PC-3 (cell line): ENCODE measurements around the gene VWCE. TPM values are rescaled to one million over a fixed set of nuclear protein-coding genes. Genes with fewer than 3 reads are reported as not detected.

ENCODE experiments used
- ATAC-seq: fragments of 200-7000 bp; cut with Tn5 transposase; 2 replicates; pipeline ENCODE4 v1.9.1; 2020; ENCODE audit warnings: mild to moderate bottlenecking, moderate library complexity
- BruUV-seq: library from RNA; stranded (reverse); fragments of 400-500 nt; replicated peaks from 2 replicates; lab custom pipeline; 2021; lab: Mats Ljungman, UMichigan
- CTCF ChIA-PET: fragments of 300-600 bp; sonication (Branson Sonifier 250); formaldehyde crosslinking; loops from one replicate; lab custom pipeline; 2022; ENCODE audit warnings: antibody characterized with exemption; lab: Charles Lee
- POLR2A ChIA-PET: fragments of 300-600 bp; sonication (Branson Sonifier 250); formaldehyde crosslinking; loops from one replicate; lab custom pipeline; 2022; ENCODE audit warnings: antibody characterized with exemption; ENCODE audit not compliant: unreplicated experiment; lab: Charles Lee
- DNase-seq: peaks from one replicate; pipeline ENCODE4 v3.0.0-alpha.2; 2015
- H2AFZ ChIP-seq: fragments of 300-600 bp; sonication (generic); 2 replicates; pipeline ENCODE4 v1.6.0; 2016; ENCODE audit warnings: antibody characterized with exemption, low read length
- H3F3A ChIP-seq: fragments of 300-600 bp; sonication (generic); one replicate; pipeline ENCODE4 v1.6.0; 2017; ENCODE audit warnings: antibody characterized with exemption, low read length, control low read depth, mild to moderate bottlenecking; ENCODE audit not compliant: unreplicated experiment
- H3K27ac ChIP-seq: fragments of 300-600 bp; sonication (generic); 2 replicates; pipeline ENCODE4 v1.5.1; 2016; ENCODE audit warnings: mild to moderate bottlenecking, low read length
- H3K27me3 ChIP-seq: fragments of 300-600 bp; sonication (generic); 2 replicates; pipeline ENCODE4 v1.6.1; 2016; ENCODE audit warnings: low read length, mixed read lengths
- H3K36me3 ChIP-seq: fragments of 300-600 bp; sonication (generic); 2 replicates; pipeline ENCODE4 v1.6.1; 2016; ENCODE audit warnings: low read depth, mixed run types, low read length, mixed read lengths
- H3K4me1 ChIP-seq: fragments of 300-600 bp; sonication (generic); 2 replicates; pipeline ENCODE4 v1.5.1; 2016; ENCODE audit warnings: low read length; ENCODE audit not compliant: insufficient read depth
- H3K4me2 ChIP-seq: fragments of 300-600 bp; sonication (generic); 2 replicates; pipeline ENCODE4 v1.6.0; 2016; ENCODE audit warnings: low read length
- H3K4me3 ChIP-seq: fragments of 300-600 bp; sonication (generic); 2 replicates; pipeline ENCODE4 v1.5.1; 2016; ENCODE audit warnings: mild to moderate bottlenecking, low read length, mixed read lengths
- H3K79me2 ChIP-seq: fragments of 300-600 bp; sonication (generic); 2 replicates; pipeline ENCODE4 v1.6.1; 2017; ENCODE audit warnings: low read length, mixed read lengths
- H3K9ac ChIP-seq: fragments of 300-600 bp; sonication (generic); 2 replicates; pipeline ENCODE4 v1.6.0; 2016; ENCODE audit warnings: mild to moderate bottlenecking, low read length
- H3K9me2 ChIP-seq: fragments of 300-600 bp; sonication (generic); replicated peaks from 2 replicates; pipeline ENCODE4 v1.6.1; 2016; ENCODE audit warnings: mixed run types, low read length, mixed read lengths
- H3K9me3 ChIP-seq: fragments of 300-600 bp; sonication (generic); 2 replicates; pipeline ENCODE4 v1.6.1; 2016; ENCODE audit warnings: low read length, mixed read lengths
- H4K20me1 ChIP-seq: fragments of 300-600 bp; sonication (generic); 2 replicates; pipeline ENCODE4 v1.6.1; 2016; ENCODE audit warnings: low read length, mixed read lengths
- EZH2 ChIP-seq: fragments of 300-600 bp; sonication (generic); IDR thresholded peaks from one replicate; pipeline ENCODE4 v1.6.1; 2017; ENCODE audit warnings: antibody characterized with exemption, mild to moderate bottlenecking, low read length; ENCODE audit not compliant: unreplicated experiment
- EZH2phosphoT487 ChIP-seq: fragments of 300-600 bp; sonication (generic); IDR thresholded peaks from 2 replicates; pipeline ENCODE4 v1.6.1; 2018; ENCODE audit warnings: mild to moderate bottlenecking, antibody characterized with exemption, low read length, borderline replicate concordance
- intact Hi-C: fragments of 100-400 bp; cut with micrococcal nuclease; formaldehyde crosslinking; loops from 2 replicates; pipeline ENCODE4 v1.9.0; 2023
- total RNA-seq: library from RNA; depleted of rRNA; stranded (reverse); fragments of >200 nt; gene quantifications from 2 replicates; pipeline ENCODE4 v1.2.3, GENCODE V29; 2014
- TF ChIP-seq, protein P1 (sequence below): fragments of 300-600 bp; sonication (generic); conservative IDR thresholded peaks from 2 replicates; pipeline ENCODE4 v1.5.1; 2017; ENCODE audit warnings: antibody characterized with exemption, low read depth, mild to moderate bottlenecking, low read length

VWCE gene
- total RNA-seq, 1 experiment from 2014 or later, result 0.15 TPM

DNA sequence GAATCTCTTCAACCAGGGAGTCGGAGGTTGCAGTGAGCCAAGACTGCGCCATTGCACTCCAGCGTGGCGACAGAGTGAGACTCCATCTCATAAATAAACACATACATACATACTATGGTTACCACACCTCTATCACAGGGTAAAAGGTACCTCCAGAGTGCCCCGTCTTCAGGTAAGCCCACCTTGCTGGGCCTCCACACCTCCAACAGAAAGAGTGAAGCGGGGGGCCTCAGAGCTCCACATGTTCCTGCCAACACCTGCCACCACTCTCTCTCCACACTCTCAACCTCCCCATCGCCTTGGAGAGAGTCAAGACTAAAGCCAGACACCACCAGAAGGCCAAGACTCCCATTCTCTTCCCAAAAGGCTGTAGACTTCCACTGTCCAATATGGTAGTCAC lies 10.3 kb upstream of the VWCE start:
- Histone ChIP-seq H3K4me3 (no peak overlapping the region), H3K9me3 (no peaks in the 10 kb centered on the region), H3K36me3 (peaks cover 93% of the 10 kb centered on the region), H3K4me2 (no peak overlapping the region), H4K20me1 (no peaks in the 10 kb centered on the region), H2AFZ (no peak overlapping the region), H3K79me2 (no peaks in the 10 kb centered on the region), H3F3A (no peaks in the 10 kb centered on the region), H3K9me2 (no peaks in the 10 kb centered on the region), H3K9ac (no peak overlapping the region), H3K4me1 (no peaks in the 10 kb centered on the region), H3K27me3 (no peaks in the 10 kb centered on the region), H3K27ac (no peak overlapping the region)
- ChIA-PET POLR2A (no interaction called here), CTCF (no interaction called here)
- BruUV-seq, result no TSS peak
- intact Hi-C loops, result no loop called here
- DNase-seq, result no peak
- no peak for ATAC-seq
- no peak for TF ChIP-seq EZH2
- no peak for TF ChIP-seq EZH2phosphoT487
- TF ChIP-seq, protein P1, sequence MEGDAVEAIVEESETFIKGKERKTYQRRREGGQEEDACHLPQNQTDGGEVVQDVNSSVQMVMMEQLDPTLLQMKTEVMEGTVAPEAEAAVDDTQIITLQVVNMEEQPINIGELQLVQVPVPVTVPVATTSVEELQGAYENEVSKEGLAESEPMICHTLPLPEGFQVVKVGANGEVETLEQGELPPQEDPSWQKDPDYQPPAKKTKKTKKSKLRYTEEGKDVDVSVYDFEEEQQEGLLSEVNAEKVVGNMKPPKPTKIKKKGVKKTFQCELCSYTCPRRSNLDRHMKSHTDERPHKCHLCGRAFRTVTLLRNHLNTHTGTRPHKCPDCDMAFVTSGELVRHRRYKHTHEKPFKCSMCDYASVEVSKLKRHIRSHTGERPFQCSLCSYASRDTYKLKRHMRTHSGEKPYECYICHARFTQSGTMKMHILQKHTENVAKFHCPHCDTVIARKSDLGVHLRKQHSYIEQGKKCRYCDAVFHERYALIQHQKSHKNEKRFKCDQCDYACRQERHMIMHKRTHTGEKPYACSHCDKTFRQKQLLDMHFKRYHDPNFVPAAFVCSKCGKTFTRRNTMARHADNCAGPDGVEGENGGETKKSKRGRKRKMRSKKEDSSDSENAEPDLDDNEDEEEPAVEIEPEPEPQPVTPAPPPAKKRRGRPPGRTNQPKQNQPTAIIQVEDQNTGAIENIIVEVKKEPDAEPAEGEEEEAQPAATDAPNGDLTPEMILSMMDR, result no peak

DNA sequence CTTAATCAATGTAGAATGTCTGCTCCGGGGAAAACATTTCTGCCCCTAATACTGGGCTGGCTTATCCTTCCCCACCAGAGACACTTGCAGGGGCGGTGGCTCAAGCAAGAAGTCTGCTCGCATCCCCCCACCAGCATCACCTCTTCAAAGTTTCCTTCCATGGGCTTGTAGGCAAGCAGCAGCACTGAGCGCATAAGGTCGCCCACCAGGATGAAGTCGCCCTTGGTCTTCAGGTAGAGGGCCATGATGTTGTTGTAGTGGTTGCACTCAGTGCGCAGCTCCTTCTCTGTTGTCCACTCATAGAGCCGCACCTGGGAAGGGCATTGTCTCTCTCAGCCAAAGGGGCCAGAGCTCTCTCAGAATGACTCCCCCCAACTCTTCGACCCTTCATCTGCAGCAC lies 8.6 kb upstream of the VWCE start:
- ChIA-PET CTCF (no interaction called here), POLR2A (no interaction called here)
- H4K20me1 ChIP-seq, result no peaks in the 10 kb centered on the region
- intact Hi-C loops, result no loop called here
- no peak for ATAC-seq
- no peak overlapping the region for H2AFZ ChIP-seq
- no peaks in the 10 kb centered on the region for H3K9me2 ChIP-seq
- no peaks in the 10 kb centered on the region for H3K79me2 ChIP-seq
- no peak for DNase-seq
- H3F3A ChIP-seq, result no peaks in the 10 kb centered on the region
- no peak overlapping the region for H3K4me2 ChIP-seq
- no peaks in the 10 kb centered on the region for H3K4me1 ChIP-seq
- no peaks in the 10 kb centered on the region for H3K27me3 ChIP-seq
- H3K4me3 ChIP-seq, result no peak overlapping the region
- no peak overlapping the region for H3K9ac ChIP-seq
- BruUV-seq, result no TSS peak
- peaks cover 92% of the 10 kb centered on the region for H3K36me3 ChIP-seq
- no peak overlapping the region for H3K27ac ChIP-seq
- no peak for TF ChIP-seq EZH2phosphoT487
- TF ChIP-seq, protein P1, result no peak
- TF ChIP-seq EZH2, result no peak
- no peaks in the 10 kb centered on the region for H3K9me3 ChIP-seq

DNA sequence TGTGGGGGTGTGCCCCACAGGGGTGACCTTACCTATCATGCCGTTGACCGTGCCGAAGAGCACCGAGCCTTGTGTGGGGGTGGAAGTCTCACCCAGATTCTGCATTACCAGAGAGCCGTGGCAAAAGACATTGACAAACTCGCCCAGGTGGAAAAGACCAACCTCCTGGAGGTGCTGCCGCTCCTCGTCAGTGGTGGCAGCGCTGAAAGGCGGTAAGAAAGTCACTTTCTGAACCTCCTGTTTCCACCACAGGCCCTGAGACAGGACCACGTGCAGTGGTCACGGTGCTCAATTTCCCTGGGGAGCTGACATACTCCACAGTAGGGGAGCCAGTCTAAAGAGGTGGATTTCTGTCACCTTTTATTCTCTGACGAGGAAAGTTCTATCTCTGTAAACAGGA lies 7.4 kb upstream of the VWCE start:
- Histone ChIP-seq H3K9ac (no peak overlapping the region), H3K9me2 (no peaks in the 10 kb centered on the region), H3K27ac (no peak overlapping the region), H3K36me3 (peaks cover 85% of the 10 kb centered on the region), H3K4me1 (no peaks in the 10 kb centered on the region), H3K4me2 (no peak overlapping the region), H3K4me3 (no peak overlapping the region), H4K20me1 (no peaks in the 10 kb centered on the region), H3K79me2 (no peaks in the 10 kb centered on the region), H3K9me3 (no peaks in the 10 kb centered on the region), H2AFZ (no peak overlapping the region), H3F3A (no peaks in the 10 kb centered on the region), H3K27me3 (no peaks in the 10 kb centered on the region)
- DNase-seq, result no peak
- intact Hi-C loops, result no loop called here
- POLR2A ChIA-PET, result no interaction called here
- no peak for ATAC-seq
- BruUV-seq, result no TSS peak
- TF ChIP-seq, protein P1, result no peak
- no peak for TF ChIP-seq EZH2
- no peak for TF ChIP-seq EZH2phosphoT487
- CTCF ChIA-PET, result no interaction called here
